GM21390 (cell line): ENCODE data around the gene PTCD1.

Experiments used
- ATAC-seq: cut with Tn5 transposase; IDR thresholded peaks from one replicate; pipeline ENCODE4 v1.9.1; 2021; ENCODE audit not compliant: unreplicated experiment

Gene PTCD1

GRCh38 chr7:99408379-99409191, 30.0 kb downstream of the PTCD1 start, which contains the start of the genes BUD31 and PDAP1:
Gene BUD31, plus strand, starts transcription at chr7:99408969. Its CDS starts 2,124 bp downstream, at chr7:99411093.
Gene PDAP1, minus strand, starts transcription at chr7:99408597. Its CDS starts 49 bp downstream, at chr7:99408548.
- ATAC-seq, result peak; percentile 74

GRCh38 chr7:99407872-99408378, 30.7 kb downstream of the PTCD1 start:
- no peak for ATAC-seq

GRCh38 chr7:99406557-99406956, 32.0 kb downstream of the PTCD1 start:
- no peak for ATAC-seq

- ATAC-seq, result no peak
Observed at GRCh38 chr7:99404977-99405320, 33.6 kb downstream of the PTCD1 start.

- ATAC-seq, result no peak
Observed at GRCh38 chr7:99404235-99404976, 34.2 kb downstream of the PTCD1 start.

- ATAC-seq, result no peak
Observed at GRCh38 chr7:99403764-99404163, 34.8 kb downstream of the PTCD1 start.

GRCh38 chr7:99402854-99403253, 35.7 kb downstream of the PTCD1 start:
- ATAC-seq, result no peak

- ATAC-seq, result no peak
Observed at GRCh38 chr7:99399597-99399996, 39.0 kb downstream of the PTCD1 start.

GRCh38 chr7:99398891-99399445, 39.6 kb downstream of the PTCD1 start:
- no peak for ATAC-seq

GRCh38 chr7:99397297-99397983, 41.2 kb downstream of the PTCD1 start:
- no peak for ATAC-seq

- no peak for ATAC-seq
Observed at GRCh38 chr7:99396418-99397296, 41.9 kb downstream of the PTCD1 start.

- no peak for ATAC-seq
Observed at GRCh38 chr7:99395616-99396327, 42.8 kb downstream of the PTCD1 start.

- ATAC-seq, result no peak
Observed at GRCh38 chr7:99394188-99394502, 44.5 kb downstream of the PTCD1 start.

- no peak for ATAC-seq
Observed at GRCh38 chr7:99393355-99394187, 45.0 kb downstream of the PTCD1 start.

GRCh38 chr7:99392659-99393354, 45.8 kb downstream of the PTCD1 start:
- ATAC-seq, result no peak

- no peak for ATAC-seq
Observed at GRCh38 chr7:99392046-99392445, 46.6 kb downstream of the PTCD1 start.

GRCh38 chr7:99390941-99391602, 47.5 kb downstream of the PTCD1 start:
- no peak for ATAC-seq

- no peak for ATAC-seq
Observed at GRCh38 chr7:99389772-99390171, 48.8 kb downstream of the PTCD1 start.
